Natural killer cell treated with Interleukin-12 subunit alpha and Interleukin-12 subunit beta and Interleukin-15 and Interleukin-18, amount 100 ng/mL, for 72 hours (primary cell): Measurements from ENCODE around the gene ARPC3. TPM values are rescaled to one million over a fixed set of nuclear protein-coding genes. Genes with fewer than 3 reads are reported as not detected.
"Not testable (repeated sequence)": the region's sequence is repeated elsewhere in the genome, so short reads cannot be mapped to it uniquely, and the experiment has no call there.

Experiments
- ATAC-seq, 2 donors: fragments of 150-1000 bp; cut with Tn5 transposase in 1 of 2; sonication (Bioruptor Pico), chemical (Tn5 transposase) in 1 of 2; 2 replicates each; pipeline ENCODE4 v1.10.0; 2021
- DNase-seq: peaks from one replicate; pipeline ENCODE4 v3.0.0; 2022; ENCODE audit warnings: low spot score
- H3K27ac Mint-ChIP-seq, 2 donors: 1 replicate in 1 of 2; 2 replicates in 1 of 2; pipeline ENCODE4 v1.8.0; 2022; ENCODE audit warnings: mixed read lengths in 2 of 2, mild to moderate bottlenecking in 1 of 2, moderate library complexity in 1 of 2
- H3K27me3 Mint-ChIP-seq, 2 donors: 1 replicate in 1 of 2; 2 replicates in 1 of 2; pipeline ENCODE4 v1.8.0; 2022; ENCODE audit warnings: mixed read lengths in 2 of 2
- H3K36me3 Mint-ChIP-seq: one replicate; pipeline ENCODE4 v1.8.0; 2022; ENCODE audit warnings: mixed read lengths
- H3K4me1 Mint-ChIP-seq, 2 donors: 1 replicate in 1 of 2; 2 replicates in 1 of 2; pipeline ENCODE4 v1.8.0; 2022; ENCODE audit warnings: low read depth in 2 of 2, mixed read lengths in 2 of 2, mild to moderate bottlenecking in 1 of 2
- H3K4me3 Mint-ChIP-seq: one replicate; pipeline ENCODE4 v1.8.0; 2022; ENCODE audit warnings: mixed read lengths
- H3K9me3 Mint-ChIP-seq: 2 replicates; pipeline ENCODE4 v1.8.0; 2022; ENCODE audit warnings: mixed read lengths
- total RNA-seq, 2 donors: library from RNA; stranded (reverse); gene quantifications; one replicate each; pipeline ENCODE4 v1.2.3, GENCODE V29; 2022

Gene ARPC3
- total RNA-seq, 2 donors from 2014 or later: 208 to 356 TPM

DNA sequence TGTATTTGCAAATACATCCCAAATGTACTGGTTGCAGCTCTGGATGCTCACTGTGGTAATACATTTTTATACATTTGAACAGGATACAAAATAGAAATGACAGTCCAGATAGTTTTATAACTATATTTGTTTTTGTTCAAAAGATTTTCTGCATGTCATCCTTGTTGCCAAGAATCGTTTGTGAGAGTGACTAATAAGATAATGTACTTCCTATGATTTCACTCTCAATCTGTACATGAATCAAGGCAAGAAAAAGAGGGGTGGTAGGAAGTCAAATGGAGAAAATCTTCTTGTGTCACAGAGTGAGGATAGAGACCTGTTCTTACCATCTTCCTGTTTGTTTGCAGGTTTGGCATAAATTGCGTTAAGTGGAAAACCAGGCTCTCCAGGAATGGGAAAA, 13.9 kb downstream of the ARPC3 start:
- no peak for ATAC-seq
- no peak for DNase-seq
- Mint-ChIP-seq H3K4me1 (peaks cover 0 to 3% of the 10 kb centered on the region in 2 donors), H3K27me3 (no peaks in the 10 kb centered on the region), H3K36me3 (peaks cover 22% of the 10 kb centered on the region), H3K27ac (no peak overlapping the region), H3K9me3 (no peaks in the 10 kb centered on the region), H3K4me3 (no peak overlapping the region)

DNA sequence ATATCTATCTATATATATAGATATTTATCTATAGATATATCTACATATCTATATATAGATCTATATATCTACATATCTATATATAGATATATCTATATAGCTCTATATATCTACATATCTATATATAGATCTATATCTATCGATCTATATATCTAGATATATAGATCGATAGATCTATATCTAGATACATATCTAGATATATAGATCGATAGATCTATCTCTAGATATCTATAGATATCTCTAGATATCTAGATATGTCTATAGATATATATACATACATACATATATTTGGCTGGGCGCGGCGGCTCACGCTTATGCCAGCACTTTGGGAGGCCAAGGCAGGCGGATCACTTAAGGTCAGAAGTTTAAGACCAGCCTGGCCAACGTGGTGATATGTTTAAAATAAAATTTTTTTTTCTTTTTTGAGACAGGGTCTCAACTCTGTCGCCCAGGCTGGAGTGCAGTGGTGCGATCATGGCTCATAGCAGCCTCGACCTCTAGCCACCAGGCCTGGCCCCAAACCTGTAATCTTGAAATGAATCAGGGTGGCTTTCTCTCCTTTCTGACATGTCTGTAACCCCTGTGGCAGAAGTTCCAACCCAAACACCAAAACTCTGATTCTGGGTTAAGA, 18.1 kb downstream of the ARPC3 start:
- Mint-ChIP-seq H3K36me3 (peaks cover 22% of the 10 kb centered on the region), H3K27ac (peak overlapping the region; percentile 95 to 99), H3K4me3 (peak overlapping the region; percentile 99), H3K4me1 (peaks cover 0 to 3% of the 10 kb centered on the region in 2 donors), H3K9me3 (no peaks in the 10 kb centered on the region), H3K27me3 (no peaks in the 10 kb centered on the region)
- DNase-seq: no peak
- ATAC-seq: peak in 1 of 2 donors; percentile 55

DNA sequence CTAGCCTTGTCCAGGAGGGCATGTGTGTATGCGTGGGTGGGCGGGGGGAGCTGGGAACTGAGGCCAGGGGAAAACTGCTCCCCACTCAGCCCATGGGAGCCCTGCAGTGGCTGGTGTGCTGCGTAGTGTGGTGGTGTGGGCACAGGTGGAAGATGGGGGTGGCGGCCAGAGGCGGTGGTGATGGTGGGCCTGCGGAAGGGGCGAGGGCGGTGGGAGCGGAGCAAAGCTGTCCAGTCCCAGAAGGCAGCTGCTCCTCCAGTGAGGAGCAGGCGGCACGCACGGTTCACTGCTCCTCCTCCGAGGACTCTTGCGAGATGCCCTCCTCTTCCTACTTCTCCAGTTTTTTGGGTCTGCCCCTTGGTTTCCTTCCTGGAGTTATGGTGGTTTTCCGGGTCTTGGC, 20.5 kb downstream of the ARPC3 start:
- H3K9me3 Mint-ChIP-seq, ATAC-seq, DNase-seq, H3K27me3 Mint-ChIP-seq, H3K27ac Mint-ChIP-seq, H3K4me3 Mint-ChIP-seq, H3K36me3 Mint-ChIP-seq, H3K4me1 Mint-ChIP-seq: not testable (repeated sequence)

DNA sequence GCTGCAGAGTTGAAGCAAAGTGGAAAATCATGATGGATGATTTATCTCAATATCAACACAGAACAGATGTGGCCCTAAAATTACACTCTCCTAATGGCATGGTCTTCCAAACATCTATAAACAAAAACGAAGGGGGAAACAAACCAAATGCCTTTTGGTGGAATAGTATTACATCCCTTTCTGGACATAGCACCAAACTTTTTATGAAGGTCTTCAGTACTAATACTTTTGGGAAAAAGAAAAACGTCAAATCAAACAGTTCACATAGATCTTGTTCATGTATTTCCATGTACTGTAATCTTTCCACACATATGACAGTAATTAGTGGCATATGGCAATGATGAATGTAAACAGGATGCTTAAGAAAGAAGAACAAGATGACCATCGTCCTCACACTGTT, 23.7 kb downstream of the ARPC3 start:
- no peak for ATAC-seq
- no peak overlapping the region for H3K27ac Mint-ChIP-seq
- H3K4me3 Mint-ChIP-seq: no peak overlapping the region
- no peaks in the 10 kb centered on the region for H3K36me3 Mint-ChIP-seq
- peaks cover 6% of the 10 kb centered on the region in 2 donors for H3K27me3 Mint-ChIP-seq
- H3K4me1 Mint-ChIP-seq: peaks cover 0 to under 1% of the 10 kb centered on the region in 2 donors
- no peaks in the 10 kb centered on the region for H3K9me3 Mint-ChIP-seq
- no peak for DNase-seq

DNA sequence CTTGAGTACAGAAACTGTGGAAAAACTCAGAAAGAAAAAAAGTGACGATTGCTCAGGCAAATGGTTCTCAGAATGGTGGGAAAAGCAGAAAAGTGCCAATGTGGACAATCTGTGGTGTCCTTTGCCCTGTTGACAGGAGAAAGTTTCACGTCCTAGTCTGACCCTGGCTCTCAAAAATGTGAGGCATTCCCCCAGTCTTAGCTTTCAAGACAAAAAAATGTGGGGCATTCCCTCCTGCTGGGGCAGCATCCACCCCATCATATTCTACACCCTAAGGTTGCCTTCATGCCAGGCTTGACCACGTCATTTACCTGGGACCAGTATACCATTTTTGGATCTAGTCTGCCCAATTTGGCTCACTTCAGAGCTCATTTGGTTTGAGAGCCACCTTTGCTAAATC, 25.9 kb downstream of the ARPC3 start:
- no peaks in the 10 kb centered on the region for H3K9me3 Mint-ChIP-seq
- H3K27ac Mint-ChIP-seq: no peak overlapping the region
- ATAC-seq (no peak), DNase-seq (no peak)
- H3K4me1 Mint-ChIP-seq: no peaks in the 10 kb centered on the region
- peaks cover 6% of the 10 kb centered on the region in 2 donors for H3K27me3 Mint-ChIP-seq
- no peaks in the 10 kb centered on the region for H3K36me3 Mint-ChIP-seq
- H3K4me3 Mint-ChIP-seq: no peak overlapping the region

DNA sequence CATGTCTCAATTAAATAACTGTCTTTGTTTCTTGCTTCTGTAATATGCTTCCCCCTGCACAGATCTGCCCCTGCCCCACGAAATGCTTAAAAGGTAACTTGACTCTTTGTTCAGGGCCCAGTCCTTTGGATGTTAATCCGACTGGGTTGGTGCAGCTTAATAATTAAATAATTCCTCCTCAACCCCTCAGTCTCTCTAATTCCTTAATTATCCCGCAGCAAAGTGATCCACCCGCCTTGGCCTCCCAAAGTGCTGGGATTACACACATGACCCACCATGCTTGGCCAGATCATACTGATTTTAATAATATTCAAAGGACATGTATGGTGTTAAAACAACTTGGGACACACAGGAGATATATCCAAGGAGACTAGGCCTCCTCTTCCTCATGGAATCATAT, 28.4 kb downstream of the ARPC3 start:
- DNase-seq (no peak), ATAC-seq (no peak)
- H3K4me3 Mint-ChIP-seq: no peak overlapping the region
- no peaks in the 10 kb centered on the region for H3K4me1 Mint-ChIP-seq
- no peak overlapping the region for H3K27ac Mint-ChIP-seq
- no peaks in the 10 kb centered on the region for H3K36me3 Mint-ChIP-seq
- H3K27me3 Mint-ChIP-seq: peaks cover 6% of the 10 kb centered on the region in 2 donors
- H3K9me3 Mint-ChIP-seq: no peaks in the 10 kb centered on the region

DNA sequence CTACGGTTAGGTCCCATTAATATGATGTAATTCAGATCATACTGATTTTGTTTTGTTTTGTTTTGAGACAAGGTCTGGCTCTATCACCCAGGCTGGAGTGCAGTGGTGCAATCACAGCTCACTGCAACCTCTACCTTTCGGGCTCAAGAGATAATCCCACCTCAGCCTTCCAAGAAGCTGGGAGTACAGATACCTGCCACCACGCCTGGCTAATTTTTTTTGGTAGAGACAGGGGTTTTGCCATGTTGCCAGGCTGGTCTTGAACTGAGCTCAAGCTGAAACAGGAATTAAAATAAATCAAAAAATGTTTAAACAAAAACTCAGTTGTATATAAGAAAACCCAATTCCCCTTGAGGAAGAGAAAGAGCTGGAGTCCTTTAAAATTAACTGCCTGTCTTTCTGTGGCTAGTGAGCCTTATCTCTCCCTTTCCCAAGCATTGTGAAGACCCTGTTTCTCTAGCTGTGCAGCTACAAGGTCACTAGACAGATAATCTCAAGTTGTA, 28.9 kb downstream of the ARPC3 start:
- no peak overlapping the region for H3K4me3 Mint-ChIP-seq

DNA sequence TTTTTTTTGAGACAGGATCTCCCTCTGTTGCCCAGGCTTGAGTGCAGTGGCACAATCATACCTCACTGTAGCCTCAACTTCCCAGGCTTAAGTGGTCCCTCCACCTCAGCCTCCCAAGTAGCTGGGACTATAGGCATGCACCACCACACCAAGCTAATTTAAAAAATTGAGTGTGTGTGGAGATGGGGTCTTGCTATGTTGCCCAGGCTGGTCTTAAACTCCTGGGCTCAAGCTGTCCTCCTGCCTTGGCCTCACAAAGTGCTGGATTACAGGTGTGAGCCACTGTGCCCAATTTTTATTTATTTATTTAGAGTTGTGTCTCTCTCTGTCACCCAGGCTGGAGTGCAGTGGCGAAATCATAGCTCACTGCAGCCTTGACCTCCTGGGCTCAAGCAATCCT, 29.5 kb downstream of the ARPC3 start:
- not testable (repeated sequence) for ATAC-seq, H3K27me3 Mint-ChIP-seq, H3K36me3 Mint-ChIP-seq, H3K4me1 Mint-ChIP-seq, DNase-seq, H3K4me3 Mint-ChIP-seq, H3K27ac Mint-ChIP-seq, H3K9me3 Mint-ChIP-seq

More for the DNA sequence above, 28.9 kb downstream of the ARPC3 start:
- Mint-ChIP-seq H3K9me3 (no peaks in the 10 kb centered on the region), H3K27me3 (peaks cover 6% of the 10 kb centered on the region in 2 donors), H3K4me1 (no peaks in the 10 kb centered on the region), H3K36me3 (no peaks in the 10 kb centered on the region), H3K27ac (no peak overlapping the region)
- DNase-seq (no peak), ATAC-seq (no peak)

DNA sequence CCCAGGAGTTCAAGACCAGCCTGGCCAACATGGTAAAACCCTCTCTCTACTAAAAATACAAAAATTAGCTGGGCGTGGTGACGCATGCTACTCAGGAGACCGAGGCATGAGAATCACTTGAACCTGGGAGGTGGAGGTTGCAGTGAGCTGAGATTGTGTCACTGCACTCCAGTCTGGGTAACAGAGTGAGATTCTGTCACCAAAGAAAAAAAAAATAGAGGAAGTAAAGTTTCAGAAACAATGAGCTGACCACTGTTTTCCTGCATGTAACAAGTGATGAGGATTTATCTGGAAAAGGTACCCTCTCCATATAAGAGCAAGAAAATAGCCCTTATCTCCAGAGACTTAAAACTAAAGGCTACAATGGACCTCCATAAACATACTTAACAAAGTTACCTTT, 33.0 kb downstream of the ARPC3 start:
- peaks cover 3 to 10% of the 10 kb centered on the region in 2 donors for H3K27me3 Mint-ChIP-seq
- H3K9me3 Mint-ChIP-seq, H3K27ac Mint-ChIP-seq, H3K4me1 Mint-ChIP-seq, H3K4me3 Mint-ChIP-seq, ATAC-seq, H3K36me3 Mint-ChIP-seq, DNase-seq: not testable (repeated sequence)

DNA sequence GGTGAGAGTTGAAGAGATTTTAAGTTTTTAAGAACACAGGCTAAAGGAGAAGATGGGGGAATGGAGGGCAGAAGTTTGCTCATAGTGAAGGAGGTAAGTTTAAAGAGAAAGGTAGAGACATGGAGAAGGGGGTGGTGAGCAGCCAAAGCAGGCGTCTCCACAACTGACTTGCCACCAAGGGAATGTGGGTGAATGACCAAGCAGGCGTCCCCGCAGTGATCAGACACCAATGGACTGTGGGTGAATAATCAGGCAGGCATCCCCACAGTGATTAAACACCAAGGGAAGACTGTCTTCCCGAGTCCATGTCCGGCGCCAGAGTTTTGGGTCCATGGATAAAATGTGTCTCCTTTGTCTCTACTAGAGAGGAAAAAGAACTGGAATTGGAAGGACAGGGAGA, 40.1 kb downstream of the ARPC3 start:
- DNase-seq, H3K9me3 Mint-ChIP-seq, H3K4me1 Mint-ChIP-seq, H3K4me3 Mint-ChIP-seq, ATAC-seq, H3K36me3 Mint-ChIP-seq, H3K27ac Mint-ChIP-seq: not testable (repeated sequence)
- peaks cover 8 to 16% of the 10 kb centered on the region in 2 donors for H3K27me3 Mint-ChIP-seq

DNA sequence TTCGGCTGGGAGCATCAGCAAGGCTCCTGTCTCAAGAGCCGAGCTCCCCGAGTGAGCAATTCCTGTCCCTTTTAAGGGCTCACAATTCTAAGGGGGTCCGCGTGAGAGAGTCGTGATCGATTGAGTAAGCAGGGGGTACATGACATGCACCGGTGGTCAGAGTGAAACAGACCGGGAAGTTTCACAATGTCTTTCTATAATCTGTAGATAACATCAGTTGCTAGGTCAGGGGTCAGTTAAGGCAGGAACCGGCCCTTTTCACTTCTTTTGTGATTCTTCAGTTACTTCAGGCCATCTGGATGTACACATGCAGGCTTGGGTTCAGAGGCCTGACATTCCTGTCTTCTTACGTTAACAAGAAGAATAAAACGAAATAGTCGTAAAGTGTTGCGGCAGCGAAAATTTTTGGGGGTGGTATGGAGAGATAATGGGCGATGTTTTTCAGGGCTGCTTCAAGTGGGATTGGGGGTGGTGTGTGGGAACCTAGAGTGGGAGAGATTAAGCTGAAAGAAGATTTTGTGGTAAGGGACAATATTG, 44.9 kb downstream of the ARPC3 start:
- H3K27ac Mint-ChIP-seq, H3K4me3 Mint-ChIP-seq, ATAC-seq: not testable (repeated sequence)

DNA sequence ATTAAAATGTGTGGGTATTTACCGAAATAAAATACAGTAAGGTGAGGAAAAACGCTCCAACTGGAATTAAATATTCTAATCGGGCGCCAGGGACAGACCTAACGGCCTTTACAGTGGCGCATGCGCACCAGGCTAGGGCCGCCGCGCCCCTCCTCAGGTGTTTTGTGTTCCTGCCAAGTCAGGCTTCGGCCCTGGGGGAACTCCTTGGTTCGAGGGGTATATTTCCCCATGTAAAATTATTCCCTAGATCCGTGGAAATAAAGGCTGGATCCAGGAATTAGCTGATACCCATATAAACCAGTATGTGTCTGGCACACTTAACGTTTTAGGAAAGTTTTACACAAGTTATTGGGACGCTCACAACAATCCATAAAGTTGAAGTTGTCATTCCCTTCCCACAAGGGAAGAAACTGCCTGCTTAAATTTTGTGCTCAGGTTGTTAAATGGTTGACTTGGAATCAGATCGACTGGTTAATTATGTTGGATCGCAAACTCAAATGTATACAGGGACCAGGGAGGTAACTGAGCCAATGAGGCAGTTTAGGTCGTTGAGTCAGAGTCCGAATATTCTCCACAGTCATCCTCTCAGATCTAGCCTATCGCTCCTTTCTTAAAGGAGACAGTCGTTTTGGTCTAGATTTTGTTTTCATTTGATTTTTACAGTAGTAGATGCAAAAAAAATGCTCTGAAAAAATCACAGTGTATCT, 46.0 kb downstream of the ARPC3 start:
- Mint-ChIP-seq H3K27ac (peak overlapping the region; percentile 99), H3K36me3 (no peaks in the 10 kb centered on the region), H3K27me3 (no peaks in the 10 kb centered on the region), H3K9me3 (no peaks in the 10 kb centered on the region), H3K4me3 (peak overlapping the region; percentile 99), H3K4me1 (peaks cover 10 to 18% of the 10 kb centered on the region in 2 donors)
- ATAC-seq: peak; percentile 69 to 82
- DNase-seq: peak; percentile 83

More for the DNA sequence above, 44.9 kb downstream of the ARPC3 start:
- peaks cover 10 to 15% of the 10 kb centered on the region in 2 donors for H3K4me1 Mint-ChIP-seq
- not testable (repeated sequence) for H3K36me3 Mint-ChIP-seq, H3K9me3 Mint-ChIP-seq, H3K27me3 Mint-ChIP-seq, DNase-seq

DNA sequence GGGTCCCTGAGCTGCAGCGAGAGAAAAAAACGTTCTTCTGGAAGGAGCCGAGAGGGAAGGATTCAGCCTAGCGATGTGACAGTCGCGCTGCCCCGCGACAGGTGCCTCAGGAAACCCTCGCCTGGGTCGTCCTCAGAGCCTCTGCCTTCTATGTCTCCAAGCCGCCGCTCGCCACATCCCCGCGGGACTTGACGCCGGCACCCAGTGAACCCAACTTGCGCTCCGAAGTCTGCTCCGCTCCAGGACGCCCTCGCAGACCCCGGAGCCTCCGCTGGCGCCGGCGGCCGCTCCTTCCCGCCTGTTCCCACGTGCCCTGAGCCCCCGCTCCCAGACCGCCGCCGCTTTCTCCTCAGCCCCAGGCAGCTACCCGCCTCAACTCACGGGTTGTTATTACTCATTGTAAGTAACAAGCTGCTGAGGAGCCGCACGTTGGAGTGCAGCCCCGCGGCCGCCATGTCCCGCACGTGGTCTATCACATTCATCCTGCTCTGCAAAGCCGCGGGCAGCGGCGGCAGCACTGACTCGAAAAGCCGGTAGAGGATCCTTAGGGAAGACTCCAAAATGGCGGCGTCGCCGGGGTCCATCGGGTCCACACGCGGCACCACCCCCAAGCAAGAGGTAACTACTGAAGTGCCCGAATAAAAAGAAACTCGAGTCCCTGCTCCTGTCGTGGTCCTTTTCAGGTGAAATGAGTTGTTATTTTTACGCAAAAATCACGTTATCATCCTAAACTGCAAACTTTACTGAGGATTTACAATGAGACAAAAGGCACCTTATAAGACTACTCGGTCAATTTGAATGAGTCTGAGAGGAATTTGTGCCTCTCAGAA, 46.8 kb downstream of the ARPC3 start, which contains the start of gene ANAPC7:
ANAPC7 (minus strand) TSS at position 563 of the 830 bp plus-strand sequence; CDS start at position 482, 81 bp downstream.
- H3K27ac Mint-ChIP-seq: peak within 1 kb of the TSS; percentile 99
- no peaks in the 10 kb centered on the region for H3K36me3 Mint-ChIP-seq

More for the DNA sequence above, 46.8 kb downstream of the ARPC3 start, which contains the start of gene ANAPC7:
- H3K4me1 Mint-ChIP-seq: peaks cover 10 to 18% of the 10 kb centered on the region in 2 donors
- H3K4me3 Mint-ChIP-seq: peak within 1 kb of the TSS; percentile 99
- DNase-seq (peak; percentile 88), ATAC-seq (peak; percentile 96 to 97)
- H3K27me3 Mint-ChIP-seq: no peaks in the 10 kb centered on the region
- no peaks in the 10 kb centered on the region for H3K9me3 Mint-ChIP-seq
